HG02571 (cell line): Measurements from ENCODE around the gene LIX1.

Source experiments
- ATAC-seq: cut with Tn5 transposase; IDR thresholded peaks from one replicate; pipeline ENCODE4 v1.9.1; 2021; ENCODE audit warnings: mild to moderate bottlenecking, moderate library complexity; ENCODE audit not compliant: unreplicated experiment

Gene LIX1

GRCh38 chr5:97077246-97077645 lies 65.2 kb downstream of the LIX1 start:
- ATAC-seq, result no peak

GRCh38 chr5:97076098-97076497 lies 66.3 kb downstream of the LIX1 start:
- ATAC-seq, result no peak

GRCh38 chr5:97075649-97076048 lies 66.8 kb downstream of the LIX1 start:
- ATAC-seq, result no peak

GRCh38 chr5:97074859-97075489 lies 67.4 kb downstream of the LIX1 start:
- ATAC-seq, result no peak

GRCh38 chr5:97073420-97073819 lies 69.0 kb downstream of the LIX1 start:
- no peak for ATAC-seq

GRCh38 chr5:97072696-97073095 lies 69.7 kb downstream of the LIX1 start:
- no peak for ATAC-seq

GRCh38 chr5:97071993-97072392 lies 70.4 kb downstream of the LIX1 start:
- ATAC-seq, result no peak

- no peak for ATAC-seq
These were observed 71.3 kb downstream of the LIX1 start for GRCh38 chr5:97071101-97071500.

- no peak for ATAC-seq
These were observed 72.2 kb downstream of the LIX1 start for GRCh38 chr5:97070234-97070633.

GRCh38 chr5:97067296-97067850 lies 75.0 kb downstream of the LIX1 start:
- no peak for ATAC-seq

GRCh38 chr5:97065475-97065874 lies 76.9 kb downstream of the LIX1 start:
- ATAC-seq, result no peak

GRCh38 chr5:97063251-97063650 lies 79.2 kb downstream of the LIX1 start:
- no peak for ATAC-seq

GRCh38 chr5:97062046-97062445 lies 80.4 kb downstream of the LIX1 start:
- no peak for ATAC-seq

GRCh38 chr5:97056263-97056662 lies 86.1 kb downstream of the LIX1 start:
- no peak for ATAC-seq

GRCh38 chr5:97049175-97049574 lies 93.2 kb downstream of the LIX1 start:
- ATAC-seq, result no peak

- no peak for ATAC-seq
These were observed 95.3 kb downstream of the LIX1 start for GRCh38 chr5:97047076-97047475.

- no peak for ATAC-seq
These were observed 96.0 kb downstream of the LIX1 start for GRCh38 chr5:97046270-97046982.

- ATAC-seq, result no peak
These were observed 98.4 kb downstream of the LIX1 start for GRCh38 chr5:97044052-97044451.

GRCh38 chr5:97043511-97043910 lies 98.9 kb downstream of the LIX1 start:
- ATAC-seq, result no peak

- ATAC-seq, result no peak
These were observed 99.4 kb downstream of the LIX1 start for GRCh38 chr5:97042996-97043395.
